NCI-H2107 (cell line): ENCODE results near the gene SLC36A3.
"Not testable (repeated sequence)": the region's sequence is repeated elsewhere in the genome, so short reads cannot be mapped to it uniquely, and the experiment has no call there.

Experiments used
- DNase-seq: peaks from one replicate; lab custom pipeline; 2025; lab: John Stamatoyannopoulos, UW

The SLC36A3 gene

DNA sequence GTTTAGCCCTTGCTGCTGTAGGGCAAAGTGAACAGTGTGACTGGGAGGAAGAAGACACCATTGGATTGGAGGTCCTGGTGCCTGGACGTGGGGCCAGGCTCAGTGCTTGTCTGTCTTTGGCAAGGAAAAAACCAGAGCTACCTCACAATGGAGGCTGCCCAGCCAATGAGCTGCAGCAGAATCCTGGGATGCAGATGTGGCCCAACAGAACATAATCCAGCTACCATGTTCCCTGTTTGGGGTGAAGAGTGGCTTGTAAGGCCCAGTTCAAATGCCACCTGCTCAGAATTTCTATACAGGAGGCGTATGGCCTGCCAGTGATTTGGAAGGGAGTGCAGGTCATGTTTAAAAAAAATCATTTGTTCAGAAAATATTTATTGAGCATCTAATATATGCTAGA, at the start of gene SLC36A3:
SLC36A3 (minus strand) TSS at position 101 of the 400 bp plus-strand sequence. CDS start 412 bp downstream, outside the sequence.
- no peak for DNase-seq

DNA sequence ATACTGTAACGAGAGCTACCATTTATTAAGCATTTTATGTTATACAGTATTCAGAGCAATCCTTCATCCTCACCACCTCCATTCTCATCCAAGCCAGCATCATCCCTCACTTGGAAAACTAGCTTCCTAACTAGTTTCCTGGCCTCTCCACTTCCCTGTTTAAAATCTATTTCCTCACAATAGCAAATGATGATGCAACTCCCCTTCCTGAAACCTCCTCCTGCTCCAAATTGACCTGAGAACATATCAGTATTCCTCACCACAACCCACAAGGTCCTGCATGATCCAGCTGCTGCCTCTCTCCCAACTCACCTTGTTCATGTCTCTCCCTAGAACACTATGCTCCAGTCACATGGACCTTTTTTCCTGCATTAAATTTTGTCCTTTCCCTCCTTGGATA, 48.1 kb upstream of the SLC36A3 start:
- DNase-seq: no peak

- DNase-seq: no peak
These were observed 45.2 kb upstream of the SLC36A3 start for GRCh38 chr5:151348789-151349188.

- DNase-seq: no peak
These were observed 43.8 kb upstream of the SLC36A3 start, which contains the start of gene SLC36A2 for GRCh38 chr5:151347369-151347768. Gene SLC36A2, minus strand, starts transcription at chr5:151347559. Its CDS starts 99 bp downstream, at chr5:151347460.

DNA sequence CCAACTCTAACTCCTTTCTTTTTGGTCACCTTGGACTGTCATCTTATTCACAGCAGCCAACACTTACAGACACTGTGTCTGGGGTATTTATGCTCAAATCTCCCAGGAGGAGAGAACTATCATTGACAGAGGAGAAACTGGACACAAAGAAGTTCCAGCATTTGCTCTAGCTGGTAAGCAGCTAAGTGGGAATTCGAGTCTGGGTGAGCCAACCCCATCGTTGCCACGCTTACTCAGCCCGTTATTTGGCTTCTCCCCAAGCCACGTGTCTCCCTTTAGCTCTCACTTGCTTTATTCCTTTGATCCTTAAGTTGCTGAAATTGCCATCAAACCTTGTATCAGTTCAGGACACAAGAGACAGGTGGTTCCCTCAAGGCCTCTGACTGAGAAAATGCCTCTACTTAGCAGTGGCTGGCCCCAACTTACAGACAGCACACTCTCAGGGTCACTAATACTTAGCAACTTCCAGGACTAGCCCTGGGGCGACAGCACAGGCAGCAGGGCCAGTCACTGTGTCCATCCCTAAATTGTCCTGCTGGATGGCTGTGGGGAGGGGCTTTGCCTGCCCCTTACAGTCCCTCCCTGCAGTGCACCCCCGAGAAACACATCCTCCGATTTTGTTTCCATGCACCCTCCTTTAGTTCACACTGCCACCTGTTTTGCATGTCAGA, 42.4 kb upstream of the SLC36A3 start:
- no peak for DNase-seq

GRCh38 chr5:151345187-151345807, 41.7 kb upstream of the SLC36A3 start:
- DNase-seq: no peak

DNA sequence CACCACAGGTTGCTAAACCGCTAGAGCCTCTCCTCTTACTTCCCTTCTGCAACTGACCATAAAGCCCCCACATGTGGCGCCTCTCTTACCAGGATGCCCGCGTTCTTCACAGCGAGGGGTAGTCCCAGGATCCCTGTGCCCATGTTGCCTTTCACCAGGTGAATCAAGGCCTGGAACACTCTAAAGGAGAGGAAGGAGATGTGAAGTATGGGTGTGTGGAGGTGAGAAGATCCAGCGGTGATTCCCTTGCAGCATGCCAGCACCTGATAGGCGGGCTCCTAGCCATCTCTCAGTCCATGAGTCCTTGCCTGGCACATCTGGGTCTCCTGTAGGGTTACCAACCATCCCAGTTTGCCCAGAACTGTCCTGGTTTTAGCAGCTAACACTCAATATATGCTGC, 40.5 kb upstream of the SLC36A3 start:
- DNase-seq: no peak

DNA sequence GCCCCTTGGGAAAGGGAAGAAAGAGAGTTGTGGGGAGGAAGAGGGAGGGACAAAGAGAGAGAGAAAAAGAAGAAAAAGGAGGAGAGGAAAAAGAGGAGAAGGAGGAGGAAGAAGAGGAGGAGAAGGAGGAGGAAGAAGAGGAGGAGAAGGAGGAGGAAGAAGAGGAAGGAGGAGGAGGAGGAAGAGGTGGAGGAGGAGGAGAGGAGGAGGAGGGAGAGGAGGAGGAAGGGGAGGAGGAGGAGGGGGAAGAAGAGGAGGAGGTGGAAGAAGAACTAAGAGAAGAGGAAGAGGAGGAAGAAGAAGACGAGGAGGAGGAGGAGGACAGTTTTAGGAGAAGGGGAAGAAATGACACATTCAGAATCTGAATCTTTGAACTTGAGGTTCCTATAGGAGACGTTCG, 36.4 kb upstream of the SLC36A3 start:
- DNase-seq: no peak

GRCh38 chr5:151338734-151339133, 35.2 kb upstream of the SLC36A3 start:
- DNase-seq: no peak

DNA sequence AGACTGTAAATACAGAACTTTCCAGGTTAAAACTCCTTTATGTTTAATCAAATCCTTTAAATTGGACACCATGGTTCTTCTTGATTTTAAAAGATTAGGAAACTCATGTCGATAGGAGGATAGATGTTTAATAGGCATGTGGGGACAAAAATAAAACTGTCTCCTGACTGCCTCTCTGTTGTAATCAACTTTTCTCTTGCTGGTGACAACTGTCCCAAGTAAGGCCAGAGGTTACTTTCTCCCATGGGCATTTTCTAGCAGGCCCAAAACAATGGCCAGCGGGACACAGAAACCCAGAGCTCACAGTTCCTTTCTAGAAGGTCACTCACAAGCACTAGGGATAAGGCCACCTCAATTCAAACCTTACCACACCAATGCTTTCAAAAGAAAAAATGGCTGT, 29.3 kb upstream of the SLC36A3 start:
- no peak for DNase-seq

DNA sequence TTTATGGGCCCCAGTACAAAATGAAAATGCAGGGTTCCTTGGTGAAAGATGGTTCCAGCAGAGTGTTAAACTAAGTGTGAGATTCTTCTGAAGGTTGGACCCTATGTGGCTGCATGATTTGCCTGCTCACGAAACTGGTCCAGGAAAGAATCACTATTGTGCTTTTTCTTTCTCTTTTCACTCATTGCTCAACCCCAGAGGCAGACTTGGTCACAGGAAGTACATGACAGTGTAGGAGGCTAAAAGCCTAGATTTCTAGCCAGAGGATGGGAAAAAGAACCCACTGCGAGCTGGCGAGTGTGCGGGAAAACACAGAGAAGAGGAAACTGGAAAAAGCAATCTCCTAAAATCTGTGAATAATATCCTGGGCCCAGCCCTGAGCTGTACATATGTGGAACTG, 25.2 kb upstream of the SLC36A3 start:
- DNase-seq: no peak

- no peak for DNase-seq
These were observed 24.0 kb upstream of the SLC36A3 start for GRCh38 chr5:151327585-151327984.

GRCh38 chr5:151326266-151326665, 22.7 kb upstream of the SLC36A3 start:
- DNase-seq: no peak

DNA sequence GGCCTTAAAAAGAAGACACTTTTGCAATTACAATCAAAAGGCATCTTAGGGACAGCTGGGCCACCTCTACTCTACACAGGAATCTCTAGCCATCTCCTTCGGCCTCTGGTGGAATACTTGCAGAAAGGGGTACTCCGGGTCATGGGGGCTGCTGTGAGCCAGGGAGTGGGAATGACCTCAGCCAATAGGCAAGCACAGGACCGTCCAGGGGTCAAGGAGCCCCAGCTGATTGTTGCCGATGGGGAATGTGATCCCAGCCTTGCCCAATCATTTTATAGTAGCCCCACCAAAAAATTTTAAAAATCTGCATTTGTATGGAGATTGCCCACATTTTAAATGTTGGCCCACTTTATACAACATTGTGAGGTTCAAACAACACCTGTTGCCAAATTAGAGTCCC, 16.9 kb upstream of the SLC36A3 start:
- no peak for DNase-seq

- DNase-seq: no peak
These were observed 15.5 kb upstream of the SLC36A3 start for GRCh38 chr5:151318850-151319732.

- DNase-seq: no peak
These were observed 14.3 kb upstream of the SLC36A3 start for GRCh38 chr5:151317871-151318270.

DNA sequence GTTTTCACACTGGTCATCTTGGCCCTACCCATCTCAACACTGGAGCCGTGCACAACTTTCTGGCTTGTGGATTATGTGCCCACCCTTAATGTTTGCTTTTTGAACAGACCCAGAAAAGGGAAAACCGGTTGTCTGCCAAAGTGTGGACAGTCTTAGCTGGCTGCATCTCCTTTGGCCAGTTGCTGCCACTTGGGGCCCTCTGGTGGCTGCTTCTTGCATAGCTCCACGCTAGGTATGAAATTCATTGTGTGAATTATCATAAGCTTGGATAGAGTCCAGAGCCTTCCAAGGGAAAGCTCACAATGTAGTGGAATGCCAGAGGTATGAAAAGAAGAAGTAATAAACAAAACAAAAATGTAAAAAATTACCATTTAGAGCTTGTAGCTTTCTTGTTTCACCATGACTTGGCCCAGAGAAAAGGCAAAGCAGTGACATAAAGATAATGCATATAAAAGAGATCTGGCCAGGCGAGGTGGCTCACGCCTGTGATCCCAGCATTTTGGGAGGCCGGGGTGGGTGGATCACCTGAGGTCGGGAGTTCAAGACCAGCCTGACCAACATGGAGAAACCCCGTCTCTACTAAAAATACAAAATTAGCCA, 12.5 kb upstream of the SLC36A3 start:
- DNase-seq: no peak

DNA sequence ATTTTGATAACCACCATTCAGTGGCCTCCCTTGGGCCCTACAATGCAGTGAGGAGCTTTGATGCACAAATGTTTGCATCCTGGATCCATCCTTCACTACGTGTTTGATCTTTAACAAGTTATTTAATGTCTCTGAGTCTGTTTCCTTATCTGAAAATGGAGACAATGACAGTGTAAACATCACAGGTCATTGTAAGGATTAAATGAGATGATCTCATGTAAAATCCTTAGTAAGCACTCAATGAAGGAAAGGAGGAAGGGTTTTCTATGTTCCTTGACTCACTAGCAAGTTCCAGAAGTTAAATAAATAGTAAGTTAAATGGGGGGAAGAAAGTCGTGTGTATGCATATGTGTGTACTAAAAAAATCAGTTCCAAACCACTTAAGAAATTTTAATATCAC, 9.8 kb upstream of the SLC36A3 start:
- no peak for DNase-seq

- no peak for DNase-seq
These were observed 9.3 kb upstream of the SLC36A3 start for GRCh38 chr5:151312756-151313324.

- no peak for DNase-seq
These were observed 7.4 kb upstream of the SLC36A3 start for GRCh38 chr5:151310932-151311331.

- DNase-seq: not testable (repeated sequence)
These were observed 6.3 kb upstream of the SLC36A3 start for GRCh38 chr5:151309821-151310220.

- DNase-seq: not testable (repeated sequence)
These were observed 5.7 kb upstream of the SLC36A3 start for GRCh38 chr5:151309266-151309665.
